Measurements from ENCODE around the gene MED27. TPM values are rescaled to one million over a fixed set of nuclear protein-coding genes. Genes with fewer than 3 reads are reported as not detected.

The MED27 gene
- total RNA-seq, 1 donor = 13.3 TPM

GRCh38 chr9:131835151-131835910 is 244.3 kb downstream of the MED27 start:
- Histone ChIP-seq H3K4me3 (ENCODE audit: low read length) (no peak overlapping the region), H3K4me1 (ENCODE audit: insufficient read depth, low read length) (no peaks in the 10 kb centered on the region), H3K27me3 (ENCODE audit: insufficient read depth, low read length) (no peaks in the 10 kb centered on the region), H3K9me3 (ENCODE audit: low read depth, low read length) (peaks cover 5% of the 10 kb centered on the region)

GRCh38 chr9:131834721-131835120 is 244.9 kb downstream of the MED27 start:
- Histone ChIP-seq H3K27me3 (ENCODE audit: insufficient read depth, low read length) (no peaks in the 10 kb centered on the region), H3K4me3 (ENCODE audit: low read length) (no peak overlapping the region), H3K4me1 (ENCODE audit: insufficient read depth, low read length) (no peaks in the 10 kb centered on the region), H3K9me3 (ENCODE audit: low read depth, low read length) (peaks cover 5% of the 10 kb centered on the region)

GRCh38 chr9:131833906-131834305 is 245.8 kb downstream of the MED27 start:
- Histone ChIP-seq H3K9me3 (ENCODE audit: low read depth, low read length) (peaks cover 5% of the 10 kb centered on the region), H3K4me3 (ENCODE audit: low read length) (no peak overlapping the region), H3K4me1 (ENCODE audit: insufficient read depth, low read length) (no peaks in the 10 kb centered on the region), H3K27me3 (ENCODE audit: insufficient read depth, low read length) (no peaks in the 10 kb centered on the region)

GRCh38 chr9:131833083-131833482 is 246.6 kb downstream of the MED27 start:
- Histone ChIP-seq H3K4me1 (ENCODE audit: insufficient read depth, low read length) (no peaks in the 10 kb centered on the region), H3K4me3 (ENCODE audit: low read length) (no peak overlapping the region), H3K27me3 (ENCODE audit: insufficient read depth, low read length) (no peaks in the 10 kb centered on the region), H3K9me3 (ENCODE audit: low read depth, low read length) (peaks cover 5% of the 10 kb centered on the region)

- no peaks in the 10 kb centered on the region for H3K27me3 ChIP-seq (ENCODE audit: insufficient read depth, low read length)
- H3K4me1 ChIP-seq (ENCODE audit: insufficient read depth, low read length) = no peaks in the 10 kb centered on the region
- H3K9me3 ChIP-seq (ENCODE audit: low read depth, low read length) = peaks cover 5% of the 10 kb centered on the region
- no peak overlapping the region for H3K4me3 ChIP-seq (ENCODE audit: low read length)
Observed at GRCh38 chr9:131831380-131832165, 248.1 kb downstream of the MED27 start.

- H3K4me3 ChIP-seq (ENCODE audit: low read length) = no peak overlapping the region
- H3K4me1 ChIP-seq (ENCODE audit: insufficient read depth, low read length) = no peaks in the 10 kb centered on the region
- H3K9me3 ChIP-seq (ENCODE audit: low read depth, low read length) = no peaks in the 10 kb centered on the region
- H3K27me3 ChIP-seq (ENCODE audit: insufficient read depth, low read length) = no peaks in the 10 kb centered on the region
Observed at GRCh38 chr9:131827821-131828369, 251.8 kb downstream of the MED27 start.

GRCh38 chr9:131826966-131827525 is 252.6 kb downstream of the MED27 start:
- no peaks in the 10 kb centered on the region for H3K4me1 ChIP-seq (ENCODE audit: insufficient read depth, low read length)
- H3K9me3 ChIP-seq (ENCODE audit: low read depth, low read length) = no peaks in the 10 kb centered on the region
- H3K4me3 ChIP-seq (ENCODE audit: low read length) = no peak overlapping the region
- H3K27me3 ChIP-seq (ENCODE audit: insufficient read depth, low read length) = no peaks in the 10 kb centered on the region

GRCh38 chr9:131826053-131826452 is 253.6 kb downstream of the MED27 start:
- no peaks in the 10 kb centered on the region for H3K9me3 ChIP-seq (ENCODE audit: low read depth, low read length)
- no peaks in the 10 kb centered on the region for H3K27me3 ChIP-seq (ENCODE audit: insufficient read depth, low read length)
- H3K4me3 ChIP-seq (ENCODE audit: low read length) = no peak overlapping the region
- H3K4me1 ChIP-seq (ENCODE audit: insufficient read depth, low read length) = no peaks in the 10 kb centered on the region

- Histone ChIP-seq H3K4me3 (ENCODE audit: low read length) (no peak overlapping the region), H3K9me3 (ENCODE audit: low read depth, low read length) (no peaks in the 10 kb centered on the region), H3K27me3 (ENCODE audit: insufficient read depth, low read length) (no peaks in the 10 kb centered on the region), H3K4me1 (ENCODE audit: insufficient read depth, low read length) (no peaks in the 10 kb centered on the region)
Observed at GRCh38 chr9:131824953-131825495, 254.6 kb downstream of the MED27 start.

GRCh38 chr9:131824155-131824594 is 255.5 kb downstream of the MED27 start:
- Histone ChIP-seq H3K27me3 (ENCODE audit: insufficient read depth, low read length) (no peaks in the 10 kb centered on the region), H3K4me1 (ENCODE audit: insufficient read depth, low read length) (no peaks in the 10 kb centered on the region), H3K4me3 (ENCODE audit: low read length) (no peak overlapping the region), H3K9me3 (ENCODE audit: low read depth, low read length) (no peaks in the 10 kb centered on the region)

- H3K9me3 ChIP-seq (ENCODE audit: low read depth, low read length) = no peaks in the 10 kb centered on the region
- H3K4me3 ChIP-seq (ENCODE audit: low read length) = no peak overlapping the region
- no peaks in the 10 kb centered on the region for H3K27me3 ChIP-seq (ENCODE audit: insufficient read depth, low read length)
- no peaks in the 10 kb centered on the region for H3K4me1 ChIP-seq (ENCODE audit: insufficient read depth, low read length)
Observed at GRCh38 chr9:131823701-131824146, 255.9 kb downstream of the MED27 start.

- no peak overlapping the region for H3K4me3 ChIP-seq (ENCODE audit: low read length)
- no peaks in the 10 kb centered on the region for H3K4me1 ChIP-seq (ENCODE audit: insufficient read depth, low read length)
- H3K27me3 ChIP-seq (ENCODE audit: insufficient read depth, low read length) = no peaks in the 10 kb centered on the region
- no peaks in the 10 kb centered on the region for H3K9me3 ChIP-seq (ENCODE audit: low read depth, low read length)
Observed at GRCh38 chr9:131818089-131818488, 261.6 kb downstream of the MED27 start.

- Histone ChIP-seq H3K4me3 (ENCODE audit: low read length) (no peak overlapping the region), H3K27me3 (ENCODE audit: insufficient read depth, low read length) (no peaks in the 10 kb centered on the region), H3K4me1 (ENCODE audit: insufficient read depth, low read length) (no peaks in the 10 kb centered on the region), H3K9me3 (ENCODE audit: low read depth, low read length) (no peaks in the 10 kb centered on the region)
Observed at GRCh38 chr9:131817627-131818026, 262.0 kb downstream of the MED27 start.

GRCh38 chr9:131817073-131817472 is 262.6 kb downstream of the MED27 start:
- no peak overlapping the region for H3K4me3 ChIP-seq (ENCODE audit: low read length)
- no peaks in the 10 kb centered on the region for H3K4me1 ChIP-seq (ENCODE audit: insufficient read depth, low read length)
- no peaks in the 10 kb centered on the region for H3K9me3 ChIP-seq (ENCODE audit: low read depth, low read length)
- no peaks in the 10 kb centered on the region for H3K27me3 ChIP-seq (ENCODE audit: insufficient read depth, low read length)
